Transverse colon (tissue), 4 donors: ENCODE data around the gene RHBDL1.

Experiments
- EP300 ChIP-seq: sonication (generic); formaldehyde crosslinking; IDR thresholded peaks from one replicate; pipeline ENCODE4 v1.6.1; 2017; ENCODE audit warnings: antibody characterized with exemption, low read depth
- POLR2A ChIP-seq: fragments of 450-650 bp; IDR thresholded peaks from one replicate; pipeline ENCODE4 v1.6.1; 2016; ENCODE audit warnings: antibody characterized with exemption, mild to moderate bottlenecking, moderate library complexity
- POLR2AphosphoS5 ChIP-seq, 3 donors: sonication (generic); formaldehyde crosslinking; IDR thresholded peaks; one replicate each; pipeline ENCODE4 v1.6.1; 2016; ENCODE audit warnings: antibody characterized with exemption in 3 of 3
- TF ChIP-seq, protein P1 (sequence below), 5 experiments: fragments of 200-600 bp in 3 of 5; fragments of 450-650 bp in 2 of 5; sonication (generic) in 3 of 5; IDR thresholded peaks; 1 replicate in 2 of 5; 2 replicates in 3 of 5; pipeline ENCODE4 v1.5.1; 2016 to 2017; ENCODE audit warnings: antibody characterized with exemption in 5 of 5, inconsistent platforms in 3 of 5, mild to moderate bottlenecking in 2 of 5, moderate library complexity in 1 of 5

- TF ChIP-seq, protein P1, sequence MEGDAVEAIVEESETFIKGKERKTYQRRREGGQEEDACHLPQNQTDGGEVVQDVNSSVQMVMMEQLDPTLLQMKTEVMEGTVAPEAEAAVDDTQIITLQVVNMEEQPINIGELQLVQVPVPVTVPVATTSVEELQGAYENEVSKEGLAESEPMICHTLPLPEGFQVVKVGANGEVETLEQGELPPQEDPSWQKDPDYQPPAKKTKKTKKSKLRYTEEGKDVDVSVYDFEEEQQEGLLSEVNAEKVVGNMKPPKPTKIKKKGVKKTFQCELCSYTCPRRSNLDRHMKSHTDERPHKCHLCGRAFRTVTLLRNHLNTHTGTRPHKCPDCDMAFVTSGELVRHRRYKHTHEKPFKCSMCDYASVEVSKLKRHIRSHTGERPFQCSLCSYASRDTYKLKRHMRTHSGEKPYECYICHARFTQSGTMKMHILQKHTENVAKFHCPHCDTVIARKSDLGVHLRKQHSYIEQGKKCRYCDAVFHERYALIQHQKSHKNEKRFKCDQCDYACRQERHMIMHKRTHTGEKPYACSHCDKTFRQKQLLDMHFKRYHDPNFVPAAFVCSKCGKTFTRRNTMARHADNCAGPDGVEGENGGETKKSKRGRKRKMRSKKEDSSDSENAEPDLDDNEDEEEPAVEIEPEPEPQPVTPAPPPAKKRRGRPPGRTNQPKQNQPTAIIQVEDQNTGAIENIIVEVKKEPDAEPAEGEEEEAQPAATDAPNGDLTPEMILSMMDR (IDR thresholded peaks at IDR 0.05) = no peak
- TF ChIP-seq POLR2A (no peak), EP300 (no peak), POLR2AphosphoS5 (IDR thresholded peaks at IDR 0.05) (no peak)
Measured at GRCh38 chr16:659618-660017, 15.9 kb upstream of the RHBDL1 start.
